Measurements from ENCODE around the gene RAI14. TPM values are rescaled to one million over a fixed set of nuclear protein-coding genes. Genes with fewer than 3 reads are reported as not detected.
A peak's percentile ranks its signal among the peaks of the same experiment; 100 is the strongest.

The RAI14 gene
- total RNA-seq, 1 donor from 2014 or later, result 307 TPM

- Mint-ChIP-seq H3K27me3 (ENCODE audit: low read depth, unreplicated experiment) (peaks cover 7% of the 10 kb centered on the region), H3K36me3 (ENCODE audit: low read depth, unreplicated experiment) (peaks cover 3% of the 10 kb centered on the region), H3K4me1 (ENCODE audit: low read depth, unreplicated experiment) (no peaks in the 10 kb centered on the region), H3K27ac (ENCODE audit: unreplicated experiment) (no peak overlapping the region), H3K9me3 (ENCODE audit: unreplicated experiment) (peaks cover 6% of the 10 kb centered on the region), H3K4me3 (ENCODE audit: unreplicated experiment) (no peak overlapping the region)
- H3K27me3 ChIP-seq (ENCODE audit: insufficient read depth, low read length), result no peaks in the 10 kb centered on the region
- DNase-seq (ENCODE audit: low read depth), result peak; percentile 21
- H3K9ac ChIP-seq (ENCODE audit: low read length), result no peak overlapping the region
- FAIRE-seq, result no peak
- H3K4me3 ChIP-seq (ENCODE audit: insufficient read depth, low read depth, low read length), result no peak overlapping the region
- TF ChIP-seq EZH2 (IDR thresholded peaks at IDR 0.05; ENCODE audit: insufficient read depth, low read length) (no peak), CTCF (IDR thresholded peaks at IDR 0.05; ENCODE audit: insufficient read depth, low read depth, low read length) (no peak)
- H2AFZ ChIP-seq (ENCODE audit: low read depth, low read length), result no peak overlapping the region
- no peaks in the 10 kb centered on the region for H3K79me2 ChIP-seq (ENCODE audit: insufficient read depth, low read length)
- H3K9me3 ChIP-seq (ENCODE audit: insufficient read depth, low read depth, low read length), result no peaks in the 10 kb centered on the region
- no peaks in the 10 kb centered on the region for H3K36me3 ChIP-seq (ENCODE audit: insufficient read depth, low read length)
- H3K4me1 ChIP-seq (ENCODE audit: insufficient read depth, low read length), result no peaks in the 10 kb centered on the region
- no peak overlapping the region for H3K4me2 ChIP-seq (ENCODE audit: low read length)
- no peaks in the 10 kb centered on the region for H4K20me1 ChIP-seq (ENCODE audit: insufficient read depth, low read length)
- no peak overlapping the region for H3K27ac ChIP-seq (ENCODE audit: low read depth, low read length)
These were observed 201.0 kb downstream of the RAI14 start for GRCh38 chr5:34857161-34857560.

- no peak for DNase-seq (ENCODE audit: low read depth)
- Mint-ChIP-seq H3K27me3 (ENCODE audit: low read depth, unreplicated experiment) (peaks cover 5% of the 10 kb centered on the region), H3K4me1 (ENCODE audit: low read depth, unreplicated experiment) (no peaks in the 10 kb centered on the region), H3K36me3 (ENCODE audit: low read depth, unreplicated experiment) (no peaks in the 10 kb centered on the region), H3K9me3 (ENCODE audit: unreplicated experiment) (peaks cover 5% of the 10 kb centered on the region), H3K4me3 (ENCODE audit: unreplicated experiment) (no peak overlapping the region), H3K27ac (ENCODE audit: unreplicated experiment) (no peak overlapping the region)
- Histone ChIP-seq H2AFZ (ENCODE audit: low read depth, low read length) (no peak overlapping the region), H3K79me2 (ENCODE audit: insufficient read depth, low read length) (no peaks in the 10 kb centered on the region), H3K4me2 (ENCODE audit: low read length) (no peak overlapping the region), H3K36me3 (ENCODE audit: insufficient read depth, low read length) (no peaks in the 10 kb centered on the region), H3K9me3 (ENCODE audit: insufficient read depth, low read depth, low read length) (no peaks in the 10 kb centered on the region), H4K20me1 (ENCODE audit: insufficient read depth, low read length) (no peaks in the 10 kb centered on the region), H3K4me3 (ENCODE audit: insufficient read depth, low read depth, low read length) (no peak overlapping the region), H3K4me1 (ENCODE audit: insufficient read depth, low read length) (no peaks in the 10 kb centered on the region), H3K9ac (ENCODE audit: low read length) (no peak overlapping the region), H3K27me3 (ENCODE audit: insufficient read depth, low read length) (no peaks in the 10 kb centered on the region), H3K27ac (ENCODE audit: low read depth, low read length) (no peak overlapping the region)
- FAIRE-seq, result no peak
- TF ChIP-seq CTCF (IDR thresholded peaks at IDR 0.05; ENCODE audit: insufficient read depth, low read depth, low read length), result no peak
- TF ChIP-seq EZH2 (IDR thresholded peaks at IDR 0.05; ENCODE audit: insufficient read depth, low read length), result no peak
These were observed 201.8 kb downstream of the RAI14 start for GRCh38 chr5:34857894-34858293.

- H3K27ac Mint-ChIP-seq (ENCODE audit: unreplicated experiment), result no peak overlapping the region
- Histone ChIP-seq H3K36me3 (ENCODE audit: insufficient read depth, low read length) (no peaks in the 10 kb centered on the region), H2AFZ (ENCODE audit: low read depth, low read length) (no peak overlapping the region), H3K79me2 (ENCODE audit: insufficient read depth, low read length) (no peaks in the 10 kb centered on the region), H3K27me3 (ENCODE audit: insufficient read depth, low read length) (no peaks in the 10 kb centered on the region), H3K4me3 (ENCODE audit: insufficient read depth, low read depth, low read length) (no peak overlapping the region), H4K20me1 (ENCODE audit: insufficient read depth, low read length) (no peaks in the 10 kb centered on the region), H3K9me3 (ENCODE audit: insufficient read depth, low read depth, low read length) (no peaks in the 10 kb centered on the region), H3K9ac (ENCODE audit: low read length) (no peak overlapping the region), H3K4me1 (ENCODE audit: insufficient read depth, low read length) (no peaks in the 10 kb centered on the region), H3K27ac (ENCODE audit: low read depth, low read length) (no peak overlapping the region), H3K4me2 (ENCODE audit: low read length) (no peak overlapping the region)
- no peaks in the 10 kb centered on the region for H3K9me3 Mint-ChIP-seq (ENCODE audit: unreplicated experiment)
- no peaks in the 10 kb centered on the region for H3K4me1 Mint-ChIP-seq (ENCODE audit: low read depth, unreplicated experiment)
- FAIRE-seq, result no peak
- H3K36me3 Mint-ChIP-seq (ENCODE audit: low read depth, unreplicated experiment), result peaks cover 2% of the 10 kb centered on the region
- no peak for TF ChIP-seq EZH2 (IDR thresholded peaks at IDR 0.05; ENCODE audit: insufficient read depth, low read length)
- TF ChIP-seq CTCF (IDR thresholded peaks at IDR 0.05; ENCODE audit: insufficient read depth, low read depth, low read length), result no peak
- DNase-seq (ENCODE audit: low read depth), result peak; percentile 18
- no peak overlapping the region for H3K4me3 Mint-ChIP-seq (ENCODE audit: unreplicated experiment)
- peaks cover 5% of the 10 kb centered on the region for H3K27me3 Mint-ChIP-seq (ENCODE audit: low read depth, unreplicated experiment)
These were observed 202.7 kb downstream of the RAI14 start for GRCh38 chr5:34858790-34859189.

Measured in astrocyte (in vitro differentiated cells and primary cell).